GM19351 (cell line): ENCODE results near the gene CAMSAP2.

Source experiments
- ATAC-seq: cut with Tn5 transposase; IDR thresholded peaks from one replicate; pipeline ENCODE4 v1.9.1; 2021; ENCODE audit warnings: mild to moderate bottlenecking, moderate library complexity; ENCODE audit not compliant: unreplicated experiment

The CAMSAP2 gene, protein sequence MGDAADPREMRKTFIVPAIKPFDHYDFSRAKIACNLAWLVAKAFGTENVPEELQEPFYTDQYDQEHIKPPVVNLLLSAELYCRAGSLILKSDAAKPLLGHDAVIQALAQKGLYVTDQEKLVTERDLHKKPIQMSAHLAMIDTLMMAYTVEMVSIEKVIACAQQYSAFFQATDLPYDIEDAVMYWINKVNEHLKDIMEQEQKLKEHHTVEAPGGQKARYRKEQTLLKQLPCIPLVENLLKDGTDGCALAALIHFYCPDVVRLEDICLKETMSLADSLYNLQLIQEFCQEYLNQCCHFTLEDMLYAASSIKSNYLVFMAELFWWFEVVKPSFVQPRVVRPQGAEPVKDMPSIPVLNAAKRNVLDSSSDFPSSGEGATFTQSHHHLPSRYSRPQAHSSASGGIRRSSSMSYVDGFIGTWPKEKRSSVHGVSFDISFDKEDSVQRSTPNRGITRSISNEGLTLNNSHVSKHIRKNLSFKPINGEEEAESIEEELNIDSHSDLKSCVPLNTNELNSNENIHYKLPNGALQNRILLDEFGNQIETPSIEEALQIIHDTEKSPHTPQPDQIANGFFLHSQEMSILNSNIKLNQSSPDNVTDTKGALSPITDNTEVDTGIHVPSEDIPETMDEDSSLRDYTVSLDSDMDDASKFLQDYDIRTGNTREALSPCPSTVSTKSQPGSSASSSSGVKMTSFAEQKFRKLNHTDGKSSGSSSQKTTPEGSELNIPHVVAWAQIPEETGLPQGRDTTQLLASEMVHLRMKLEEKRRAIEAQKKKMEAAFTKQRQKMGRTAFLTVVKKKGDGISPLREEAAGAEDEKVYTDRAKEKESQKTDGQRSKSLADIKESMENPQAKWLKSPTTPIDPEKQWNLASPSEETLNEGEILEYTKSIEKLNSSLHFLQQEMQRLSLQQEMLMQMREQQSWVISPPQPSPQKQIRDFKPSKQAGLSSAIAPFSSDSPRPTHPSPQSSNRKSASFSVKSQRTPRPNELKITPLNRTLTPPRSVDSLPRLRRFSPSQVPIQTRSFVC (N-terminal part only)

GRCh38 chr1:200738327-200738948 lies at the start of gene CAMSAP2:
CAMSAP2 (plus strand) TSS chr1:200738893; CDS start chr1:200739828, 935 bp downstream.
- peak; percentile 41 for ATAC-seq

GRCh38 chr1:200692316-200692715 lies 46.4 kb upstream of the CAMSAP2 start:
- no peak for ATAC-seq

DNA sequence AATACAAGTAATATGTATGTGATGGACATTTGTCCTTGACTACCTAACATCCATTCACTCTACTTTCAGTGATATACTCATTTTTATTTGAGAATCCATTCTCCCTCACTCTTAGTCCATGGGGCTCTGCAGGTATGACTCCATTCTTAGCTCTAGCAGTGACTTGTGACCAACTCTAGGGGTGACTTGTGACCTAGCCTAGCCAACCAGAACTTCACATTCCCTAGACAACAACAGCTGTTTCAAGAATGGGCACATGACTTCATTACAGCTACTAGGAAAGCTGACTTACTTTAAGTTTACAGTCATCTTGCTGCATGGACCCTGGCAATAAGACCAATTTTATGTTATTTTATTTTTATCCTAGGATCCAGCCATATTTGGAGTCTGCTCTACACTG lies 45.4 kb upstream of the CAMSAP2 start:
- no peak for ATAC-seq

GRCh38 chr1:200694738-200695137 lies 44.0 kb upstream of the CAMSAP2 start:
- no peak for ATAC-seq

DNA sequence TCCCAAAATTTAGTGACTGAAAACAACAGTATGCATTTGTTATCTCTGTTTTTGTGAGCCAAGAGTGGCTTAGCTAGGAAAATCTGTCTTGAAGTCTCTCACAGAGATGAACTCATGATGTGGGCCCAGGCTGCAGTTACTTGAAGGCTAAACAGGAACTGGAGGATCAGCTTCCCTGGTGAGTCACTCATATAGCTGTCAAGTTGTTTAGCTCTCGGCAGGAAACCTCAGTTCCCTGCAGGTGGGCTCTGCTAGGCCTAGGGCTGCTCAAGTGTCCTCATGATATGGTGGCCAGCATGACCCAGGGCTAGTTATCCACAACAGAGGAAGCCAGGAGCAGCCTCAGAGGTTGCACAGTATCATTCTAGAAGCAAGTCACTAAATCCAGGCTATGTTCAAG lies 38.8 kb upstream of the CAMSAP2 start:
- ATAC-seq: no peak

DNA sequence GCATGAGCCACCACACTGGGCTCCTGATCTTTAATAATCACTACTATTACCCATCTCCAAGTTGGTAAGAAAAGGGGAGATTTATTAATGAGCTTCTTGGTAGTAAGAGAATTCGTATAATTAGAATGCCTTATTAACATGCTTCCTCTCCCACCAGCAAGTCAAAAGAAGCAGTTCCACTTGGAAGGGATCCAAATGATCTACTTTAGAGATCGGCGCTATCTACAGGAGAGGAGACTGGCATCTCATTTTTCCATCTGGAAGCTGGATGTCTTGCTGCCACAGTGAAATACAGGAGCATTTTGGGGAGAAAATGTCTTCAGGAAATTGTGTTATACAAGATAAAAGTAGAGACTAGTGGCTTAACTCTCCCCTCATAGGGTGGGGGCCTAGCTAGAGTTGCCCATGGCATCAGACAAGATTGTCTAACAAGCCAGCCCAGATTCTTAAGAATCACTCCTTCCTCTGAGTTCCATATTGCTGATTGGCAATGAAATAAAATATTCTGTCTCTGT lies 33.6 kb upstream of the CAMSAP2 start:
- ATAC-seq: no peak

DNA sequence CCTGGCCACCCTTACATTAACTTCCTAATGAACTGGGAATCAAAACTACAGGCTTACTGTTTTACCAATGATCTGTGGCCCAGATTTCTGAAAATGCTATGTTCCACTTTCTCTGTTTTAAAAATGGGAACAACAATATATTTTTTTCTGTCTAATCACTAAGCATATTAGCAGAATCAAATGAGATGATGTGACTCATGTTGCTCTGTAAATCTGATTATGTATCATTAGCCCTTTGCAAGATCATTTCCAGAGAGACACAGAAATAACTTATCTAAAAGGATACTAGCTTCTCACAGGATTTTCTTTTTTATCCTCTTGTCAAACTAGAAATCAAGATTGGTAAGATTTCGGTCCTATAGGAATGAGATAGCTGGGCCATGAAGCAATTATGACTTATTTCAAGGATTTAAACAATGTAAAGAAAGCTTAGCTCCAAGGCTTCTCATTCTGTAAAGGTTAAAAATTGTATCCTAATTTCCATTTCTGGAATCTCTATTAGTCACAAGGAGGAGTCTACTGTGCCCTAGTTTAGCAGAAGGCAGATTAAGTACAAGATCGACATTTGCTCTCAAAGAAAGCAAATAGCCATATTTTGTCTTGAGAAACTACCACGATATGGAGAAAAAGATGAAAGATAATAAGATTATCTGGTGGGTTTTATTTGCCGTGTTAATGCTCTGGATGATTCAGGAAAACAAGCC lies 32.4 kb upstream of the CAMSAP2 start:
- no peak for ATAC-seq

DNA sequence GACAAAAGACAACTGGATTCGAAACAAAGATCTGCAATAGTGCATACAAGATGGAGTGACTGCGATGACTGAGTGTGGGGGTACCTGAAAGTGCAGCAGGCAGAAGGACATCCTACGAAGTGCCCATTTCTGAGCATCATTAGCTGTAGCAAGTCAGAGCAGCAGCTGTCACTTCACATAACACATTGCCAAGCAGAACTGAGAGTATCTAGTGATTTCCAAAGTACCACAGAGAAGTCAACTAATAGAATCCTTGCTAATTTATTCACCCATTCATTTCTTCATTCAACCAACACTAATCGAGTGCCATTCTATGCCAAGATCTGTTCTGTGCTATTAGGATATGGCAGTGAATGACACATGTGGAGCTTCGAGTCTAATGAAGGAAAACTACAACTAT lies 31.6 kb upstream of the CAMSAP2 start:
- no peak for ATAC-seq

DNA sequence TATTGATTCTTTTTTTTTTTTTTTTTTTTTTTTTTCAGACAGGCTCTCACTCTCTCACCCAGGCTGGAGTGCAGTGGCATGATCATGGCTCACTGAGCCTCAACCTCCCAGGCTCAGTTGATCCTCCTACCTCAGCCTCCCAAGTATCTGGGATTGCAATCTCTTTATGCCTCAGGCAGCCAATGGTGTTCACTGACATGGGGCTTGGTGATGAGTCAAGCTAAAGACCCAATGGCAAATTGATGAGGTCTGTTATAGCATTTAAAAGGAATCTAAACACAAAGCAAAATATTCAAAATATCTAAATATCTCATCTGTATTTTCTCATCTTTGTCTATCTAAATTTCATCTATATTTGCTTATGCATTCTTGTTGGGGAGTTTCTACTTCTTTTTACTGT lies 30.5 kb upstream of the CAMSAP2 start:
- ATAC-seq: no peak

DNA sequence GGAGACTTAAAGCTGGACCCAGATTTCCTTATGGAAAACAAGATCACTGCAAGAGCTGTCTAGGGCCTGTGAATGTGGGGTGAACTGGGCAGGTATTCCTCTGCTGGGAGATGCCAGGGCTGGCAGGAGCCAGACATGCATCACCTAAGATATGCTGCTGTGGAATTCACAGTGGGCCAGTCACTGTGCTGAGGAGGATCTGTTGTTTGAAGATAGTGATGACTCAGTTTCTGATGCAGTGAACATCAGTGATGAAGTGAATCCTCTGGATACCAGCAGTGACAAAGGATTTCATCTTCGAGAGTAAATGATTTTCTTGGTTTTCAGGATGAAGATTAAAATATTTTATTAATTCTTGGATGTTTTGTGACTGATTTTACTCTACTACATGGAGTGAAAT lies 29.9 kb upstream of the CAMSAP2 start:
- no peak for ATAC-seq

- ATAC-seq: no peak
Observed at GRCh38 chr1:200710166-200710565, 28.5 kb upstream of the CAMSAP2 start.

- ATAC-seq: no peak
Observed at GRCh38 chr1:200714504-200715187, 24.0 kb upstream of the CAMSAP2 start.

DNA sequence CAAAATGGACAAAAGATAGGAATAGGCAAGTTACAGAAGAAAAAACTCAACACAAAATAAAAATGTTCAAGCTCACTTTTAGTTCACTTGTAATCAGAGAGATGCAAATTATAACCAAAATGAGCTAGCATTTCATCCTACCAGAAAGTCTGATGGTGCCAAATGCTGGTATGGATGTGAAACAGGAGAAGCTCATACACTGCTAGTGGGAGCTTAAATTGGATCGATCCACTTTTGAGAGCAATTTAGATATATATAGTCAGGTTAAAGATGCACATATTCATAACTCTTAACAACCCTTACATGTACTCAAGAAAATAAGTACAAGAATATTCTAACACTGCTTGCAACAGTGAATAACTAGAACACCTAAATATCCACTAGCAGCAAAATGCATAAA lies 18.5 kb upstream of the CAMSAP2 start:
- ATAC-seq: no peak

DNA sequence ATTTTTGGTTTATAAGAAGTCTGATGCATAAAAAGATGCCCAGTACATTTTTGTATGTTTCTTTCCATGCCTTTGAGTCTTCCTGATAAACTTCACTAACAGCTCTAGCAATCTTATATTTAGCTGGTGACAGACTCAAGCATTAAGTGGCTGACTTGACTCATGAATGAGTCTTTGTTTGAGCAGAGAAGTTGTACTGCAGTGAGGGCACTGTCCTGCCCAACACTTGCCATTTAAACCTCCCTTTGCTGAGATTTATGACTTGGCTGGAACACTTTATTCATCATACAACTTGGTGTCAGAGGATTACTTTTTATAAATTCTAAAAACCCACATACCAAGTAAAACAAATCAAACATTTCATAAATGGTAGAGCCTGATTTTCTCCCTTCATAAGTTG lies 14.6 kb upstream of the CAMSAP2 start:
- no peak for ATAC-seq

GRCh38 chr1:200727257-200727656 lies 11.4 kb upstream of the CAMSAP2 start:
- ATAC-seq: no peak

- ATAC-seq: no peak
Observed at GRCh38 chr1:200729863-200730262, 8.8 kb upstream of the CAMSAP2 start.

GRCh38 chr1:200731654-200732332 lies 6.9 kb upstream of the CAMSAP2 start:
- ATAC-seq: no peak

GRCh38 chr1:200732438-200732837 lies 6.3 kb upstream of the CAMSAP2 start:
- no peak for ATAC-seq

DNA sequence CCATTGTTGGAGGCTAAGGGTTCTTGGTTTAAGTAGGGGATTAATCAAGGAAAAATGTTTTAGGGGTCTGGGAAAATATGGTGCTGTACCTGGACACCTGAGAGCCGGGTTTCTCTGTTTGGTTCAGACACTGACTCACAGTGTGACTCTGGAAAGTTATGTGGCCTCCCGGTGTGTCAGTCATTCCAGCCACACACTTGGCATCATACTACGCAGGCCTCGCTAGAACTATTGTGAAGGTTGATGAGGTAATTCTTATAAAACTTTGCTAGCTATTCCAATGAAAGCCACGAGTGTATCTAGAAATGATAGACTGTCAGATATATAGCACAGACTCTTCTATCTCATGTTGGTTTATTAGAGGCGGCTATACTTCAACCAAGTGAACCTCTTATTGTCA lies 4.8 kb upstream of the CAMSAP2 start:
- no peak for ATAC-seq
